Glutamatergic neuron (in vitro differentiated cells): ENCODE results near the gene MFAP3L. TPM values are rescaled to one million over a fixed set of nuclear protein-coding genes. Genes with fewer than 3 reads are reported as not detected.
A peak's percentile ranks its signal among the peaks of the same experiment; 100 is the strongest.

ENCODE experiments used
- DNase-seq: peaks from one replicate; pipeline ENCODE4 v3.0.0; 2022
- H3K27ac Mint-ChIP-seq: one replicate; pipeline ENCODE4 v1.8.0; 2020; ENCODE audit warnings: mild to moderate bottlenecking, mixed read lengths, inconsistent platforms; ENCODE audit not compliant: unreplicated experiment
- H3K27me3 Mint-ChIP-seq: one replicate; pipeline ENCODE4 v1.8.0; 2020; ENCODE audit warnings: mild to moderate bottlenecking, moderate library complexity, mixed read lengths, inconsistent platforms; ENCODE audit not compliant: unreplicated experiment
- H3K36me3 Mint-ChIP-seq: one replicate; pipeline ENCODE4 v1.8.0; 2020; ENCODE audit warnings: mild to moderate bottlenecking, mixed read lengths, inconsistent platforms; ENCODE audit not compliant: unreplicated experiment
- H3K4me1 Mint-ChIP-seq: one replicate; pipeline ENCODE4 v1.8.0; 2020; ENCODE audit warnings: mild to moderate bottlenecking, low read depth, mixed read lengths, inconsistent platforms; ENCODE audit not compliant: unreplicated experiment
- H3K4me3 Mint-ChIP-seq: one replicate; pipeline ENCODE4 v1.8.0; 2020; ENCODE audit warnings: mild to moderate bottlenecking, mixed read lengths, inconsistent platforms; ENCODE audit not compliant: unreplicated experiment
- H3K9me3 Mint-ChIP-seq: one replicate; pipeline ENCODE4 v1.8.0; 2020; ENCODE audit warnings: mild to moderate bottlenecking, moderate library complexity, mixed read lengths, inconsistent platforms; ENCODE audit not compliant: unreplicated experiment
- CTCF ChIP-seq: fragments of 200-600 bp; sonication (generic); IDR thresholded peaks from one replicate; pipeline ENCODE4 v1.5.0; 2021; ENCODE audit not compliant: partially characterized antibody, unreplicated experiment
- total RNA-seq: library from RNA; stranded (reverse); fragmentation: NEBNext Ultra II Directional; extraction: Animal tissue kit (Norgen Biotek cat#: 25700); gene quantifications from one replicate; pipeline ENCODE4 v1.2.1, GENCODE V29; 2021; ENCODE audit not compliant: unreplicated experiment

The MFAP3L gene
- total RNA-seq, 1 donor from 2014 or later: 8.4 TPM

- H3K4me1 Mint-ChIP-seq: no peaks in the 10 kb centered on the region
- TF ChIP-seq CTCF: no peak
- H3K4me3 Mint-ChIP-seq: no peak overlapping the region
- no peak overlapping the region for H3K27ac Mint-ChIP-seq
- no peaks in the 10 kb centered on the region for H3K27me3 Mint-ChIP-seq
- no peaks in the 10 kb centered on the region for H3K36me3 Mint-ChIP-seq
- H3K9me3 Mint-ChIP-seq: no peaks in the 10 kb centered on the region
- DNase-seq: no peak
These were observed 9.0 kb upstream of the MFAP3L start for GRCh38 chr4:170035231-170035630.

- Mint-ChIP-seq H3K4me1 (no peaks in the 10 kb centered on the region), H3K4me3 (no peak overlapping the region), H3K27ac (no peak overlapping the region), H3K9me3 (peaks cover 2% of the 10 kb centered on the region), H3K36me3 (no peaks in the 10 kb centered on the region), H3K27me3 (no peaks in the 10 kb centered on the region)
- no peak for DNase-seq
- TF ChIP-seq CTCF: no peak
These were observed 7.8 kb upstream of the MFAP3L start for GRCh38 chr4:170033999-170034398.

GRCh38 chr4:170030121-170030520, 3.9 kb upstream of the MFAP3L start:
- Mint-ChIP-seq H3K4me3 (no peak overlapping the region), H3K9me3 (peaks cover 17% of the 10 kb centered on the region), H3K4me1 (no peaks in the 10 kb centered on the region), H3K36me3 (no peaks in the 10 kb centered on the region), H3K27me3 (peaks cover 7% of the 10 kb centered on the region), H3K27ac (no peak overlapping the region)
- TF ChIP-seq CTCF: no peak
- DNase-seq: no peak

- Mint-ChIP-seq H3K4me3 (peak overlapping the region; percentile 93), H3K9me3 (peaks cover 17% of the 10 kb centered on the region), H3K4me1 (no peaks in the 10 kb centered on the region), H3K36me3 (no peaks in the 10 kb centered on the region), H3K27me3 (peaks cover 7% of the 10 kb centered on the region), H3K27ac (peak overlapping the region; percentile 67)
- TF ChIP-seq CTCF: no peak
- peak; percentile 97 for DNase-seq
These were observed 1.1 kb upstream of the MFAP3L start for GRCh38 chr4:170027181-170027829.

- no peak for TF ChIP-seq CTCF
- H3K9me3 Mint-ChIP-seq: peaks cover 17% of the 10 kb centered on the region
- peak; percentile 58 for DNase-seq
- no peaks in the 10 kb centered on the region for H3K36me3 Mint-ChIP-seq
- peaks cover 7% of the 10 kb centered on the region for H3K27me3 Mint-ChIP-seq
- peak overlapping the region; percentile 93 for H3K4me3 Mint-ChIP-seq
- H3K27ac Mint-ChIP-seq: peak overlapping the region; percentile 49
- H3K4me1 Mint-ChIP-seq: no peaks in the 10 kb centered on the region
These were observed 507 bp downstream of the MFAP3L start for GRCh38 chr4:170025523-170026252.
